Measurements from ENCODE around the gene DNAJA3. TPM values are rescaled to one million over a fixed set of nuclear protein-coding genes. Genes with fewer than 3 reads are reported as not detected.

The DNAJA3 gene
- total RNA-seq, 1 experiment from 2014 or later = 64.1 TPM

- no peak overlapping the region for H3K27ac Mint-ChIP-seq
- CTCF ChIA-PET = interaction anchor here (1.3 kb wide), 1 partner anchor 9 kb away, joined by 3 read pairs; no protein-coding TSS in a partner anchor
Measured at GRCh38 chr16:4496305-4496704, 70.6 kb downstream of the DNAJA3 start.

GRCh38 chr16:4498546-4499195 lies 73.0 kb downstream of the DNAJA3 start:
- H3K9me3 Mint-ChIP-seq = no peaks in the 10 kb centered on the region
- H3K4me3 Mint-ChIP-seq = no peak overlapping the region
- CTCF ChIA-PET = interaction anchor here (3.4 kb wide), 1 partner anchor 21 kb away, joined by 11 read pairs; no protein-coding TSS in a partner anchor
- ATAC-seq = no peak
- H3K36me3 Mint-ChIP-seq = no peaks in the 10 kb centered on the region
- no peak for DNase-seq (ENCODE audit: low spot score)
- TF ChIP-seq TCF7 (CRISPR knock-in tag; IDR thresholded peaks at IDR 0.05; ENCODE audit: low read depth) (no peak), USF1 (CRISPR knock-in tag; IDR thresholded peaks at IDR 0.05) (no peak), CREB1 (CRISPR knock-in tag; IDR thresholded peaks at IDR 0.05) (no peak), ZNF317 (CRISPR knock-in tag; IDR thresholded peaks at IDR 0.05; ENCODE audit: borderline replicate concordance, low read depth) (no peak), SOX15 (CRISPR knock-in tag; IDR thresholded peaks at IDR 0.05) (no peak), ZNF532 (CRISPR knock-in tag; IDR thresholded peaks at IDR 0.05; ENCODE audit: borderline replicate concordance) (no peak), JAZF1 (CRISPR knock-in tag; IDR thresholded peaks at IDR 0.05) (no peak), ZMAT4 (CRISPR knock-in tag; IDR thresholded peaks at IDR 0.05) (no peak), HMGA2 (CRISPR knock-in tag; IDR thresholded peaks at IDR 0.05) (no peak), PRDM15 (CRISPR knock-in tag; IDR thresholded peaks at IDR 0.05) (no peak), OVOL2 (CRISPR knock-in tag; IDR thresholded peaks at IDR 0.05; ENCODE audit: borderline replicate concordance) (no peak), NR3C1 (CRISPR knock-in tag; conservative IDR thresholded peaks at IDR 0.05; ENCODE audit: low read depth) (no peak)
- peak overlapping the region; percentile 63; the same call in 1 of the 2 replicates for H3K27ac Mint-ChIP-seq
- POLR2A ChIA-PET = no interaction called here
- no peaks in the 10 kb centered on the region; the same call in 1 of the 2 replicates for H3K27me3 Mint-ChIP-seq (ENCODE audit: low read depth)
- H3K4me1 Mint-ChIP-seq = peaks cover 29% of the 10 kb centered on the region

More at GRCh38 chr16:4496305-4496704, 70.6 kb downstream of the DNAJA3 start:
- no peak for TF ChIP-seq JUN (CRISPR knock-in tag; IDR thresholded peaks at IDR 0.05)
- no peak for TF ChIP-seq GRHL2 (CRISPR knock-in tag; IDR thresholded peaks at IDR 0.05; ENCODE audit: insufficient replicate concordance, severe bottlenecking)
- TF ChIP-seq CTCF (IDR thresholded peaks at IDR 0.05) = no peak
- no peaks in the 10 kb centered on the region for H3K27me3 Mint-ChIP-seq (ENCODE audit: low read depth)
- no peak for DNase-seq (ENCODE audit: low spot score)
- peaks cover 23% of the 10 kb centered on the region for H3K4me1 Mint-ChIP-seq
- no peaks in the 10 kb centered on the region for H3K9me3 Mint-ChIP-seq
- no peak for ATAC-seq
- POLR2A ChIA-PET = no interaction called here
- no peaks in the 10 kb centered on the region for H3K36me3 Mint-ChIP-seq
- H3K4me3 Mint-ChIP-seq = no peak overlapping the region
